Neural cell (in vitro differentiated cells): Measurements from ENCODE around the gene CHMP1A. TPM values are rescaled to one million over a fixed set of nuclear protein-coding genes. Genes with fewer than 3 reads are reported as not detected.

Source experiments
- H2AFZ ChIP-seq: fragments of 200-600, 300-800 bp; sonication (generic), shearing (Covaris generic); 2 replicates; pipeline ENCODE4 v1.6.0; 2014; ENCODE audit warnings: low read depth, mild to moderate bottlenecking, antibody characterized with exemption, low read length, moderate library complexity
- H3F3A ChIP-seq: fragments of 200-600 bp; shearing (Covaris generic); 2 replicates; pipeline ENCODE4 v1.6.1; 2016; ENCODE audit warnings: mild to moderate bottlenecking, moderate library complexity, mixed read lengths, antibody characterized with exemption, low read length; ENCODE audit not compliant: insufficient read depth, poor library complexity, severe bottlenecking
- H3K27ac ChIP-seq: fragments of 200-600, 300-800 bp; sonication (generic), shearing (Covaris generic); 2 replicates; pipeline ENCODE4 v1.5.1; 2014; ENCODE audit warnings: mild to moderate bottlenecking, low read length, moderate library complexity
- H3K27me3 ChIP-seq: fragments of 300-800, 200-600 bp; sonication (generic), shearing (Covaris generic); 2 replicates; pipeline ENCODE4 v1.6.0; 2014; ENCODE audit warnings: mild to moderate bottlenecking, low read depth, low read length, moderate library complexity; ENCODE audit not compliant: insufficient read depth
- H3K36me3 ChIP-seq: fragments of 300-800, 200-600 bp; sonication (generic), shearing (Covaris generic); 2 replicates; pipeline ENCODE4 v1.5.1; 2014; ENCODE audit warnings: mild to moderate bottlenecking, antibody characterized with exemption, low read length, moderate library complexity; ENCODE audit not compliant: insufficient read depth
- H3K4me2 ChIP-seq: fragments of 300-800, 200-600 bp; sonication (generic), shearing (Covaris generic); 2 replicates; pipeline ENCODE4 v1.6.0; 2014; ENCODE audit warnings: mild to moderate bottlenecking, low read length
- H3K4me3 ChIP-seq: fragments of 300-800, 200-600 bp; sonication (generic), shearing (Covaris generic); 2 replicates; pipeline ENCODE4 v1.5.1; 2014; ENCODE audit warnings: mild to moderate bottlenecking, low read length, moderate library complexity
- H3K79me2 ChIP-seq: fragments of 200-600 bp; shearing (Covaris generic); replicated peaks from 2 replicates; pipeline ENCODE4 v1.6.0; 2014; ENCODE audit warnings: mild to moderate bottlenecking, low read length, moderate library complexity; ENCODE audit not compliant: insufficient read depth
- H3K9ac ChIP-seq: fragments of 300-800, 200-600 bp; sonication (generic), shearing (Covaris generic); 2 replicates; pipeline ENCODE4 v1.6.1; 2016; ENCODE audit warnings: mild to moderate bottlenecking, low read length, mixed read lengths
- H3K9me2 ChIP-seq: fragments of 200-600 bp; shearing (Covaris generic); 2 replicates; pipeline ENCODE4 v1.6.1; 2016; ENCODE audit warnings: mild to moderate bottlenecking, low read length, mixed read lengths; ENCODE audit not compliant: insufficient read depth
- H3K9me3 ChIP-seq: fragments of 200-600, 300-800 bp; sonication (generic), shearing (Covaris generic); 2 replicates; pipeline ENCODE4 v1.6.1; 2016; ENCODE audit warnings: mild to moderate bottlenecking, mixed run types, low read length, moderate library complexity, mixed read lengths
- H4K20me1 ChIP-seq: fragments of 200-600 bp; shearing (Covaris generic); 2 replicates; pipeline ENCODE4 v1.6.1; 2016; ENCODE audit warnings: mild to moderate bottlenecking, mixed run types; ENCODE audit not compliant: insufficient read depth
- EP300 ChIP-seq: fragments of 450-650 bp; conservative IDR thresholded peaks from 2 replicates; pipeline ENCODE4 v1.6.1; 2014; ENCODE audit warnings: antibody characterized with exemption, mild to moderate bottlenecking, moderate library complexity; ENCODE audit not compliant: poor library complexity, severe bottlenecking
- EZH2 ChIP-seq: fragments of 200-600, 300-800 bp; shearing (Covaris generic), sonication (generic); IDR thresholded peaks from 2 replicates; pipeline ENCODE4 v1.6.1; 2014; ENCODE audit warnings: antibody characterized with exemption, low read length, borderline replicate concordance, mild to moderate bottlenecking; ENCODE audit not compliant: insufficient read depth, poor library complexity, severe bottlenecking
- MXI1 ChIP-seq: fragments of 450-650 bp; conservative IDR thresholded peaks from 2 replicates; pipeline ENCODE4 v1.6.1; 2014; ENCODE audit warnings: antibody characterized with exemption, mild to moderate bottlenecking; ENCODE audit not compliant: poor library complexity, severe bottlenecking
- POLR2AphosphoS5 ChIP-seq: IDR thresholded peaks from 2 replicates; pipeline ENCODE4 v1.6.1; 2012
- RAD21 ChIP-seq: fragments of 450-650 bp; conservative IDR thresholded peaks from 2 replicates; pipeline ENCODE4 v1.6.1; 2014; ENCODE audit warnings: antibody characterized with exemption, mild to moderate bottlenecking, moderate library complexity
- REST ChIP-seq: IDR thresholded peaks from 2 replicates; pipeline ENCODE4 v1.6.1; 2012; ENCODE audit warnings: borderline replicate concordance
- SMC3 ChIP-seq: fragments of 450-650 bp; conservative IDR thresholded peaks from 2 replicates; pipeline ENCODE4 v1.6.1; 2014; ENCODE audit warnings: antibody characterized with exemption, mild to moderate bottlenecking, moderate library complexity; ENCODE audit not compliant: poor library complexity
- TAF1 ChIP-seq: IDR thresholded peaks from 2 replicates; pipeline ENCODE4 v1.6.1; 2012; ENCODE audit warnings: low read depth
- polyA plus RNA-seq: library from polyadenylated mRNA; depleted of rRNA; stranded (reverse); fragments of >200 nt; gene quantifications from 2 replicates; pipeline ENCODE4 v1.2.3, GENCODE V29; 2014
- TF ChIP-seq, protein P1 (sequence below): fragments of 450-650 bp; IDR thresholded peaks from 2 replicates; pipeline ENCODE4 v1.5.1; 2014; ENCODE audit warnings: antibody characterized with exemption, mild to moderate bottlenecking, moderate library complexity; ENCODE audit not compliant: poor library complexity, severe bottlenecking

Gene CHMP1A
- polyA plus RNA-seq, 1 donor from 2014 or later: 113 TPM

- Histone ChIP-seq H3K9me2 (no peaks in the 10 kb centered on the region), H3K4me3 (no peak overlapping the region), H3K36me3 (no peaks in the 10 kb centered on the region), H3F3A (no peaks in the 10 kb centered on the region), H3K27me3 (no peaks in the 10 kb centered on the region), H3K27ac (no peak overlapping the region), H3K9me3 (no peaks in the 10 kb centered on the region), H3K79me2 (no peaks in the 10 kb centered on the region), H3K4me2 (no peak overlapping the region), H3K9ac (no peak overlapping the region), H2AFZ (no peak overlapping the region), H4K20me1 (no peaks in the 10 kb centered on the region)
- TF ChIP-seq SMC3 (no peak), EZH2 (no peak), EP300 (no peak), TAF1 (no peak), RAD21 (no peak), POLR2AphosphoS5 (no peak), REST (no peak), MXI1 (no peak)
- TF ChIP-seq, protein P1, sequence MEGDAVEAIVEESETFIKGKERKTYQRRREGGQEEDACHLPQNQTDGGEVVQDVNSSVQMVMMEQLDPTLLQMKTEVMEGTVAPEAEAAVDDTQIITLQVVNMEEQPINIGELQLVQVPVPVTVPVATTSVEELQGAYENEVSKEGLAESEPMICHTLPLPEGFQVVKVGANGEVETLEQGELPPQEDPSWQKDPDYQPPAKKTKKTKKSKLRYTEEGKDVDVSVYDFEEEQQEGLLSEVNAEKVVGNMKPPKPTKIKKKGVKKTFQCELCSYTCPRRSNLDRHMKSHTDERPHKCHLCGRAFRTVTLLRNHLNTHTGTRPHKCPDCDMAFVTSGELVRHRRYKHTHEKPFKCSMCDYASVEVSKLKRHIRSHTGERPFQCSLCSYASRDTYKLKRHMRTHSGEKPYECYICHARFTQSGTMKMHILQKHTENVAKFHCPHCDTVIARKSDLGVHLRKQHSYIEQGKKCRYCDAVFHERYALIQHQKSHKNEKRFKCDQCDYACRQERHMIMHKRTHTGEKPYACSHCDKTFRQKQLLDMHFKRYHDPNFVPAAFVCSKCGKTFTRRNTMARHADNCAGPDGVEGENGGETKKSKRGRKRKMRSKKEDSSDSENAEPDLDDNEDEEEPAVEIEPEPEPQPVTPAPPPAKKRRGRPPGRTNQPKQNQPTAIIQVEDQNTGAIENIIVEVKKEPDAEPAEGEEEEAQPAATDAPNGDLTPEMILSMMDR: no peak
Measured at GRCh38 chr16:89642574-89642973, 14.9 kb downstream of the CHMP1A start.

DNA sequence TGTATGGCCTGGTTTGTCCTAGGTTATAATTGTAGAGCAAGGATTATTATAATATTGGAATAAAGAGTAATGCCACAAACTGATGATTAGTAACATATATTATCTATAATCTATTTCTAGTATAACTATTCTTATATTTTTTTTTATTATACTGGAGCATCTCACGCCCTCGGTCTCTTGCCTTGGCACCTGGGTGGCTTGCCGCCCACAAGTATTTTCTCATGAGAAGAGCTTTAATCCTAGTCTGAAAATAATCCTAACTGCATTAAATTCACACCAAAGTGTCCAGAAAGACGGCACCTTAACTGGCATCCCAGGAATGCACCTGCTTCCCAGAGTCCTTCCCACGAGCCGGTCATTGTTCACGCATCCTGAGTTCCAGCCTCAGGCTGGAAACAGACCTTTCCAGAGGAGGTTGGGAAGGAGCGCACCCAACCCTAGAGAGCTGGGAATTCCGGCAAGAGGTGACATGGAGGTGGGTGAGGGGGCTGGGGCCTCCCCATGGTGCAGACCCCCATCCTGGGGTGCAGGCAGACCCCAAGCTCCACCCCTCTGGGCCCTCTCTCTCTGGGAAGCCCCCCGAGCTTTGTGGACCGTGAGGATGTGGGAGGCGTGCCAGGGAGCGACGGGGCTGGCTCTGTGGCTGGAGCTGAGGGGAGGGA lies 15.9 kb downstream of the CHMP1A start:
- Histone ChIP-seq H4K20me1 (no peaks in the 10 kb centered on the region), H3K36me3 (no peaks in the 10 kb centered on the region), H2AFZ (no peak overlapping the region), H3K9me3 (no peaks in the 10 kb centered on the region), H3K9me2 (no peaks in the 10 kb centered on the region), H3K4me2 (no peak overlapping the region), H3F3A (no peaks in the 10 kb centered on the region), H3K27me3 (no peaks in the 10 kb centered on the region), H3K9ac (no peak overlapping the region), H3K79me2 (no peaks in the 10 kb centered on the region), H3K27ac (no peak overlapping the region), H3K4me3 (no peak overlapping the region)
- TF ChIP-seq, protein P1: no peak
- TF ChIP-seq TAF1: no peak
- TF ChIP-seq EP300: no peak
